H1 (cell line): ENCODE data around the gene SCAPER. TPM values are rescaled to one million over a fixed set of nuclear protein-coding genes. Genes with fewer than 3 reads are reported as not detected.

Source experiments
- CTCF ChIA-PET: fragments of 300-600 bp; sonication (Branson Sonifier 250); formaldehyde crosslinking; loops from one replicate; lab custom pipeline; 2021; ENCODE audit not compliant: partially characterized antibody; lab: Charles Lee
- POLR2A ChIA-PET: fragments of 300-600 bp; sonication (Branson Sonifier 250); formaldehyde crosslinking; loops from one replicate; lab custom pipeline; 2021; ENCODE audit warnings: inconsistent platforms; ENCODE audit not compliant: partially characterized antibody; lab: Charles Lee
- DNase-seq, 2 experiments: peaks; one replicate each; pipeline versions ENCODE4 v3.0.0 to v3.0.0-alpha.2; 2010 to 2022; ENCODE audit warnings: low spot score in 2 of 2, low read depth in 1 of 2, mixed read lengths in 1 of 2
- FAIRE-seq: peaks from 2 replicates; lab custom pipeline; 2011; peaks lifted over from hg19 to GRCh38; lab: Jason Lieb, UNC
- H2AFZ ChIP-seq: 2 replicates; pipeline ENCODE4 v1.8.1; 2012; ENCODE audit warnings: low read length, inconsistent platforms
- H2AK5ac ChIP-seq: 2 replicates; pipeline ENCODE4 v1.6.1; 2013; ENCODE audit warnings: low read depth, low read length
- H2BK120ac ChIP-seq: replicated peaks from 2 replicates; pipeline ENCODE3; 2013; ENCODE audit warnings: low read depth, low read length, inconsistent platforms
- H2BK12ac ChIP-seq: 2 replicates; pipeline ENCODE4 v1.6.1; 2013; ENCODE audit warnings: low read depth, low read length
- H2BK15ac ChIP-seq: 2 replicates; pipeline ENCODE4 v1.6.1; 2013; ENCODE audit warnings: low read length
- H2BK20ac ChIP-seq: 2 replicates; pipeline ENCODE4 v1.6.1; 2013; ENCODE audit warnings: low read length
- H2BK5ac ChIP-seq: 2 replicates; pipeline ENCODE4 v1.6.1; 2013; ENCODE audit warnings: low read depth, low read length
- H3K14ac ChIP-seq: 2 replicates; pipeline ENCODE4 v1.6.1; 2013; ENCODE audit warnings: inconsistent platforms; ENCODE audit not compliant: insufficient read length
- H3K18ac ChIP-seq: 2 replicates; pipeline ENCODE4 v1.6.1; 2013; ENCODE audit warnings: low read length; ENCODE audit errors: extremely low read depth
- H3K23ac ChIP-seq: 2 replicates; pipeline ENCODE4 v1.6.1; 2013; ENCODE audit warnings: inconsistent platforms; ENCODE audit not compliant: insufficient read length
- H3K23me2 ChIP-seq: 2 replicates; pipeline ENCODE4 v1.6.1; 2013; ENCODE audit warnings: low read depth, low read length
- H3K27ac ChIP-seq: 2 replicates; pipeline ENCODE4 v1.6.1; 2011; ENCODE audit warnings: low read depth, low read length, inconsistent platforms
- H3K27me3 ChIP-seq, 4 experiments: replicated peaks in 1 of 4; 1 replicate in 1 of 4; 2 replicates in 3 of 4; pipeline versions ENCODE4 v1.6.1 to v1.8.1; 2011 to 2013; ENCODE audit warnings: low read length in 3 of 4, mild to moderate bottlenecking in 3 of 4, inconsistent platforms in 2 of 4, mixed read lengths in 2 of 4, moderate library complexity in 1 of 4; ENCODE audit not compliant: control insufficient read depth in 3 of 4, insufficient read depth in 3 of 4; ENCODE audit errors: extremely low read depth in 1 of 4
- H3K36me3 ChIP-seq, 4 experiments: 2 replicates each; pipeline versions ENCODE4 v1.6.1 to v1.8.1; 2011 to 2013; ENCODE audit warnings: mild to moderate bottlenecking in 4 of 4, low read length in 3 of 4, moderate library complexity in 2 of 4, control low read depth in 1 of 4, inconsistent platforms in 1 of 4; ENCODE audit not compliant: insufficient read depth in 4 of 4, control insufficient read depth in 2 of 4
- H3K4ac ChIP-seq: replicated peaks from 2 replicates; pipeline ENCODE3; 2013; ENCODE audit warnings: low read length, low read depth, mixed read lengths, inconsistent platforms; ENCODE audit not compliant: insufficient read length
- H3K4me1 ChIP-seq, 4 experiments: replicated peaks in 1 of 4; 1 replicate in 1 of 4; 2 replicates in 3 of 4; pipeline versions ENCODE4 v1.6.1 to v1.8.1; 2011 to 2013; ENCODE audit warnings: low read length in 3 of 4, inconsistent platforms in 2 of 4, mixed read lengths in 1 of 4; ENCODE audit not compliant: insufficient read depth in 4 of 4, control insufficient read depth in 3 of 4
- H3K4me2 ChIP-seq, 2 experiments: 2 replicates each; pipeline versions ENCODE4 v1.6.1 to v1.8.1; 2011 to 2013; ENCODE audit warnings: low read depth in 2 of 2, low read length in 2 of 2, control low read depth in 1 of 2, inconsistent platforms in 1 of 2, mild to moderate bottlenecking in 1 of 2; ENCODE audit not compliant: insufficient read depth in 1 of 2
- H3K4me3 ChIP-seq, 4 experiments: fragments of 200-600, 300-600 bp in 1 of 4; sonication (generic), shearing (Covaris generic), sonication (Bioruptor Twin) in 1 of 4; 2 replicates each; pipeline versions ENCODE4 v1.5.1 to v1.8.1; 2011 to 2016; ENCODE audit warnings: low read length in 4 of 4, low read depth in 3 of 4, control low read depth in 2 of 4, inconsistent platforms in 2 of 4, mild to moderate bottlenecking in 2 of 4, mixed read lengths in 1 of 4, moderate library complexity in 1 of 4; ENCODE audit not compliant: insufficient read depth in 2 of 4; ENCODE audit errors: extremely low read depth in 1 of 4
- H3K56ac ChIP-seq: replicated peaks from 2 replicates; pipeline ENCODE3; 2013; ENCODE audit warnings: low read depth, mild to moderate bottlenecking, mixed read lengths, low read length, inconsistent platforms; ENCODE audit not compliant: insufficient read length
- H3K79me1 ChIP-seq: 2 replicates; pipeline ENCODE4 v1.6.1; 2013; ENCODE audit warnings: low read depth, low read length, control low read depth
- H3K79me2 ChIP-seq, 2 experiments: 2 replicates each; pipeline versions ENCODE4 v1.6.1 to v1.8.1; 2012 to 2013; ENCODE audit warnings: low read length in 2 of 2, mild to moderate bottlenecking in 2 of 2, inconsistent platforms in 1 of 2; ENCODE audit not compliant: insufficient read depth in 2 of 2, control insufficient read depth in 1 of 2
- H3K9ac ChIP-seq, 4 experiments: replicated peaks in 1 of 4; 1 replicate in 1 of 4; 2 replicates in 3 of 4; pipeline versions ENCODE4 v1.6.1 to v1.8.1; 2011 to 2013; ENCODE audit warnings: low read depth in 3 of 4, low read length in 3 of 4, control low read depth in 2 of 4, mild to moderate bottlenecking in 2 of 4, moderate library complexity in 2 of 4, inconsistent platforms in 1 of 4; ENCODE audit errors: extremely low read depth in 1 of 4
- H3K9me3 ChIP-seq, 2 experiments: 2 replicates each; pipeline versions ENCODE4 v1.6.1 to v1.8.1; 2012 to 2013; ENCODE audit warnings: mild to moderate bottlenecking in 2 of 2, moderate library complexity in 2 of 2, control low read depth in 1 of 2, inconsistent platforms in 1 of 2, low read depth in 1 of 2, low read length in 1 of 2, mixed read lengths in 1 of 2; ENCODE audit not compliant: insufficient read depth in 2 of 2
- H4K20me1 ChIP-seq, 2 experiments: replicated peaks in 1 of 2; 2 replicates each; pipeline versions ENCODE3 to v1.8.1; 2011 to 2013; ENCODE audit warnings: inconsistent platforms in 2 of 2, low read length in 2 of 2, mild to moderate bottlenecking in 1 of 2; ENCODE audit not compliant: insufficient read depth in 2 of 2, control insufficient read depth in 1 of 2
- H4K5ac ChIP-seq: 2 replicates; pipeline ENCODE4 v1.6.1; 2013; ENCODE audit warnings: low read length, low read depth, mixed read lengths, inconsistent platforms; ENCODE audit not compliant: insufficient read length
- H4K8ac ChIP-seq: 2 replicates; pipeline ENCODE4 v1.8.0; 2013; ENCODE audit warnings: mild to moderate bottlenecking, moderate library complexity, low read length, inconsistent platforms; ENCODE audit not compliant: insufficient read depth; ENCODE audit errors: extremely low read depth
- H4K91ac ChIP-seq: replicated peaks from 2 replicates; pipeline ENCODE3; 2013; ENCODE audit warnings: low read length, mixed read lengths, inconsistent platforms; ENCODE audit not compliant: insufficient read length
- WGBS, 2 experiments: shearing (Covaris generic) in 1 of 2; methylation state at CpG; one replicate each; pipeline versions ENCODE4 v1.1.6 to v1.1.7; 2013 to 2015; ENCODE audit warnings: low lambda C conversion rate in 2 of 2, mixed read lengths in 2 of 2, inconsistent platforms in 1 of 2, low coverage in 1 of 2, missing lambda C conversion rate in 1 of 2; ENCODE audit not compliant: insufficient replicate concordance in 2 of 2, insufficient coverage in 1 of 2, insufficient read length in 1 of 2; ENCODE audit errors: extremely low coverage in 1 of 2, missing lambda C conversion rate in 1 of 2; 5-methylcytosine and 5-hydroxymethylcytosine counted together
- polyA plus RNA-seq, 7 experiments: library from polyadenylated mRNA; depleted of rRNA in 3 of 7; stranded (reverse) in 5 of 7; unstranded in 2 of 7; fragments of >200 nt in 5 of 7; fragments of 200-250 nt in 2 of 7; gene quantifications; 1 replicate in 5 of 7; 2 replicates in 1 of 7; 4 replicates in 1 of 7; pipeline versions ENCODE4 v1.2.1 to v1.2.3, GENCODE V29; 2011 to 2013; ENCODE audit warnings: missing spikeins in 2 of 7, mixed read lengths in 2 of 7
- total RNA-seq: library from RNA; stranded (reverse); fragmentation: NEBNext Ultra II Directional; extraction: Animal tissue kit (Norgen Biotek cat#: 25700); gene quantifications from 2 replicates; pipeline ENCODE4 v1.2.1, GENCODE V29; 2021

The SCAPER gene
- total and polyA plus RNA-seq, 2 of the 8 experiments (the other 6 are each of a cell fraction or from before 2014, with no cell fraction given), result 1.6 to 6.8 TPM

DNA sequence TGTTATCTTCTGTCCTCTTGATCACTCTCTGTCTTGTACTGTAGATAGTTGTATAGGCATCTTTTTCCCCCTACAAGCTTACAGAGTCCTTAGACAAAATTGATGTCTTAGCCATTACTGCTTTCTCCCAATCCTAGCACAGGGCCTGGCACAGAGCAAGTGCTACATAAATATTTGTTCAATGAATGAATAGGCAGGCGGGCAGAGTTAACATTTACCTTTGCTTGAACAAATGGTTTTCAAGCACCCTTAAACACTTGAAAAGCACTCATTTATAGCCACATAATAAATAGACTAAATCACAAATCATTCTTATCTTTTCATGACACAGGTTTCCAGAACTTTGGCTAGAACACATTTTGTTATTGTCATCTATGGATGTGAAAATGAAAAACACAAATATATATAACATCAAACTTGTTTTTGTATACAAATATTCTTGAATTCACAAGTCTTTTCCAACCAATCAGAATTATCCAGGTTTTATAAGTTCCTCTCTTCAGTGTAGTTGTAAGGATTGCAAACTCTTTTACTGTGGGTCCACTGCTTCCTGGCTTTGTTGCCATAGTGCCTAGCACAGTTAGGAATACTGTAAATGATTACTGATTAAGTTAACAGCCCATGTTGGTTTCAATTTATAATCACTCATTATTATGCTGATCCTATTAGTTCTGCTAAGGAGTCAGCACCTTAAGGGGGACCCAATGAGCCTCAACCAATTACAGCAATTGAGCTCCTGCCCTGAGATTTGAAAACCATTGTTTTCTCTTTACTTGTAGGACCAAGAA is 506.6 kb downstream of the SCAPER start:
- Histone ChIP-seq H3K23ac (no peak overlapping the region), H2BK120ac (no peak overlapping the region), H2BK12ac (no peak overlapping the region), H2BK15ac (no peak overlapping the region), H3K23me2 (no peaks in the 10 kb centered on the region), H3K56ac (no peak overlapping the region), H3K79me1 (no peaks in the 10 kb centered on the region), H3K4me3 (no peak overlapping the region), H2AFZ (no peak overlapping the region), H3K14ac (no peak overlapping the region), H2BK5ac (no peak overlapping the region), H4K91ac (no peak overlapping the region), H4K8ac (no peak overlapping the region), H3K9me3 (no peaks in the 10 kb centered on the region), H4K5ac (no peak overlapping the region), H2BK20ac (no peak overlapping the region), H3K18ac (no peak overlapping the region), H4K20me1 (no peaks in the 10 kb centered on the region), H3K79me2 (no peaks in the 10 kb centered on the region), H2AK5ac (no peak overlapping the region), H3K27ac (no peak overlapping the region), H3K36me3 (no peaks in the 10 kb centered on the region), H3K27me3 (no peaks in the 10 kb centered on the region), H3K4ac (no peak overlapping the region), H3K4me1 (peaks cover 0 to 2% (median 0%) of the 10 kb centered on the region in 4 experiments; a peak in 3 of 7 replicates), H3K9ac (no peak overlapping the region), H3K4me2 (no peak overlapping the region)
- POLR2A ChIA-PET, result no interaction called here
- WGBS, 2 experiments, result 96% methylated on average over 1 of the region's 1 CpG; no CpG with 5 or more reads in 1 of the 2 experiments
- CTCF ChIA-PET, result no interaction called here
- DNase-seq, result no peak
- FAIRE-seq, result no peak
